ENCODE measurements around the gene SPRR1A. TPM values are rescaled to one million over a fixed set of nuclear protein-coding genes. Genes with fewer than 3 reads are reported as not detected.

The SPRR1A gene
- not detected for total RNA-seq
- long read RNA-seq: 0 reads

GRCh38 chr1:152983743-152984142 lies at the start of gene SPRR1A:
TSS of gene SPRR1A (plus strand) at chr1:152984081. CDS start at chr1:152985231, 1,150 bp downstream.
- DNase-seq (no peak), ATAC-seq (no peak)
- intact Hi-C loops (cut with DNase I): no loop called here

GRCh38 chr1:152940614-152941013 lies 43.3 kb upstream of the SPRR1A start:
- DNase-seq: no peak
- no peak for ATAC-seq
- intact Hi-C loops (cut with DNase I): no loop called here

GRCh38 chr1:152941037-152941711 lies 42.7 kb upstream of the SPRR1A start:
- no peak for DNase-seq
- intact Hi-C loops (cut with DNase I): no loop called here
- ATAC-seq: no peak

GRCh38 chr1:152942161-152942560 lies 41.7 kb upstream of the SPRR1A start:
- DNase-seq (no peak), ATAC-seq (no peak)
- intact Hi-C loops (cut with DNase I): no loop called here

- intact Hi-C loops (cut with DNase I): no loop called here
- no peak for DNase-seq
- ATAC-seq: no peak
These were observed 37.6 kb upstream of the SPRR1A start for GRCh38 chr1:152946248-152946647.

GRCh38 chr1:152946651-152947256 lies 37.1 kb upstream of the SPRR1A start, which contains the start of gene SPRR5:
TSS of gene SPRR5 (plus strand) at chr1:152947206. CDS start at chr1:152948555, 1,349 bp downstream.
- DNase-seq: no peak
- intact Hi-C loops (cut with DNase I): no loop called here
- no peak for ATAC-seq

- intact Hi-C loops (cut with DNase I): no loop called here
- DNase-seq (no peak), ATAC-seq (no peak)
These were observed 32.2 kb upstream of the SPRR1A start for GRCh38 chr1:152951711-152952110.

- no peak for ATAC-seq
- intact Hi-C loops (cut with DNase I): no loop called here
- DNase-seq: no peak
These were observed 30.1 kb upstream of the SPRR1A start for GRCh38 chr1:152953761-152954160.

GRCh38 chr1:152954436-152954835 lies 29.4 kb upstream of the SPRR1A start:
- ATAC-seq (no peak), DNase-seq (no peak)
- intact Hi-C loops (cut with DNase I): no loop called here

GRCh38 chr1:152957561-152957960 lies 26.3 kb upstream of the SPRR1A start:
- no peak for ATAC-seq
- intact Hi-C loops (cut with DNase I): no loop called here
- no peak for DNase-seq

- intact Hi-C loops (cut with DNase I): no loop called here
- DNase-seq (no peak), ATAC-seq (no peak)
These were observed 24.6 kb upstream of the SPRR1A start for GRCh38 chr1:152959273-152959672.

- no peak for ATAC-seq
- intact Hi-C loops (cut with DNase I): no loop called here
- DNase-seq: no peak
These were observed 24.0 kb upstream of the SPRR1A start for GRCh38 chr1:152959801-152960451.

- DNase-seq: no peak
- intact Hi-C loops (cut with DNase I): no loop called here
- ATAC-seq: no peak
These were observed 23.3 kb upstream of the SPRR1A start for GRCh38 chr1:152960452-152961044.

GRCh38 chr1:152961226-152961891 lies 22.5 kb upstream of the SPRR1A start:
- no peak for DNase-seq
- ATAC-seq: no peak
- intact Hi-C loops (cut with DNase I): no loop called here

- no peak for ATAC-seq
- intact Hi-C loops (cut with DNase I): no loop called here
- no peak for DNase-seq
These were observed 20.9 kb upstream of the SPRR1A start for GRCh38 chr1:152962876-152963415.

GRCh38 chr1:152964536-152964935 lies 19.3 kb upstream of the SPRR1A start:
- no peak for DNase-seq
- intact Hi-C loops (cut with DNase I): no loop called here
- ATAC-seq: no peak

GRCh38 chr1:152965853-152966252 lies 18.0 kb upstream of the SPRR1A start:
- ATAC-seq (no peak), DNase-seq (no peak)
- intact Hi-C loops (cut with DNase I): no loop called here

- intact Hi-C loops (cut with DNase I): no loop called here
- ATAC-seq: no peak
- DNase-seq: no peak
These were observed 16.7 kb upstream of the SPRR1A start for GRCh38 chr1:152967201-152967600.

GRCh38 chr1:152968248-152968647 lies 15.6 kb upstream of the SPRR1A start:
- ATAC-seq (no peak), DNase-seq (no peak)
- intact Hi-C loops (cut with DNase I): no loop called here

All from left cardiac atrium (tissue), 4 donors.